Sigmoid colon (tissue), 7 donors: Measurements from ENCODE around the gene USP32. TPM values are rescaled to one million over a fixed set of nuclear protein-coding genes. Genes with fewer than 3 reads are reported as not detected.
"Not testable (repeated sequence)": the region's sequence is repeated elsewhere in the genome, so short reads cannot be mapped to it uniquely, and the experiment has no call there.

Source experiments
- DNase-seq: peaks from one replicate; pipeline ENCODE4 v3.0.0-alpha.2; 2019
- H3K27ac ChIP-seq, 4 donors: fragments of 200-600 bp; sonication (generic); one replicate each; pipeline ENCODE4 v1.5.1; 2016 to 2019; ENCODE audit warnings: mild to moderate bottlenecking in 1 of 4
- H3K27me3 ChIP-seq, 3 donors: fragments of 200-600 bp; sonication (generic); one replicate each; pipeline ENCODE4 v1.5.1; 2019; ENCODE audit warnings: mild to moderate bottlenecking in 1 of 3
- H3K36me3 ChIP-seq, 4 donors: fragments of 200-600 bp; sonication (generic); one replicate each; pipeline ENCODE4 v1.5.1; 2016 to 2019
- H3K4me1 ChIP-seq, 4 donors: fragments of 200-600 bp; sonication (generic); one replicate each; pipeline ENCODE4 v1.5.1; 2017 to 2019
- H3K4me3 ChIP-seq, 4 donors: fragments of 200-600 bp; sonication (generic); one replicate each; pipeline ENCODE4 v1.5.1; 2017 to 2019; ENCODE audit warnings: mild to moderate bottlenecking in 2 of 4, moderate library complexity in 1 of 4
- H3K9me3 ChIP-seq, 4 donors: fragments of 200-600 bp in 3 of 4; sonication (generic) in 3 of 4; one replicate each; pipeline versions ENCODE4 v1.5.1 to v1.6.1; 2013 to 2019
- CTCF ChIP-seq, 4 experiments: fragments of 450-650 bp in 3 of 4; fragments of 200-600 bp in 1 of 4; IDR thresholded peaks; one replicate each; pipeline ENCODE4 v1.5.1; 2016 to 2019; ENCODE audit warnings: antibody characterized with exemption in 4 of 4, mild to moderate bottlenecking in 3 of 4, moderate library complexity in 2 of 4
- EP300 ChIP-seq, 4 donors: sonication (generic); formaldehyde crosslinking; IDR thresholded peaks; one replicate each; pipeline ENCODE4 v1.6.1; 2017; ENCODE audit warnings: antibody characterized with exemption in 4 of 4
- POLR2A ChIP-seq, 2 donors: fragments of 450-650 bp; IDR thresholded peaks; one replicate each; pipeline ENCODE4 v1.6.1; 2016; ENCODE audit warnings: antibody characterized with exemption in 2 of 2, mild to moderate bottlenecking in 2 of 2, moderate library complexity in 2 of 2
- POLR2AphosphoS5 ChIP-seq, 4 donors: sonication (generic); formaldehyde crosslinking; IDR thresholded peaks; one replicate each; pipeline ENCODE4 v1.6.1; 2017; ENCODE audit warnings: antibody characterized with exemption in 4 of 4
- WGBS, 2 donors: extraction: QIAGEN DNeasy Blood & Tissue Kit; methylation state at CpG; one replicate each; pipeline ENCODE4 v1.1.7; 2013; 5-methylcytosine and 5-hydroxymethylcytosine counted together
- intact Hi-C: fragments of 100-400 bp; cut with DNase I; formaldehyde crosslinking; loops from one replicate; pipeline ENCODE4 v1.15.1; 2023
- polyA plus RNA-seq, 3 donors: library from polyadenylated mRNA; stranded (reverse); fragments of 200-250 nt; gene quantifications; one replicate each; pipeline ENCODE4 v1.2.3, GENCODE V29; 2013
- total RNA-seq, 4 donors: library from RNA; depleted of rRNA; stranded (reverse); fragments of >200 nt; gene quantifications; one replicate each; pipeline ENCODE4 v1.1.0, GENCODE V29; 2016
- donor health status: healthy with polysubstance abuse.
- donor health status: Bipolar disorder and iron deficiency.
- donor health status: healthy.

The USP32 gene
- total and polyA plus RNA-seq, 7 donors: 10.6 to 50.9 (median 39.6) TPM

- H3K4me1 ChIP-seq: peaks cover 0 to 72% (median 57%) of the 10 kb centered on the region in 4 donors
- H3K4me3 ChIP-seq: no peak overlapping the region
- H3K27ac ChIP-seq: no peak overlapping the region
- no peaks in the 10 kb centered on the region for H3K27me3 ChIP-seq
- 72 to 78% methylated on average over 4 of the region's 4 CpGs for WGBS, 2 donors
- no peaks in the 10 kb centered on the region for H3K9me3 ChIP-seq
- DNase-seq: no peak
- intact Hi-C loops: no loop called here
- TF ChIP-seq POLR2A (IDR thresholded peaks at IDR 0.05) (no peak), EP300 (IDR thresholded peaks at IDR 0.05) (no peak), POLR2AphosphoS5 (IDR thresholded peaks at IDR 0.05) (no peak), CTCF (IDR thresholded peaks at IDR 0.05) (no peak)
- H3K36me3 ChIP-seq: no peaks in the 10 kb centered on the region
These were observed 5.5 kb downstream of the USP32 start for GRCh38 chr17:60386147-60387058.

- H3K27me3 ChIP-seq, intact Hi-C loops, H3K9me3 ChIP-seq, H3K27ac ChIP-seq, H3K36me3 ChIP-seq, H3K4me3 ChIP-seq, DNase-seq: not testable (repeated sequence)
- peaks cover 0 to 62% (median 47%) of the 10 kb centered on the region in 4 donors for H3K4me1 ChIP-seq
- WGBS, 2 donors: 94 to 95% methylated on average over 7 of the region's 7 CpGs
These were observed 7.0 kb downstream of the USP32 start for GRCh38 chr17:60384921-60385320.

GRCh38 chr17:60383379-60383778, 8.6 kb downstream of the USP32 start:
- no peaks in the 10 kb centered on the region for H3K36me3 ChIP-seq
- H3K4me1 ChIP-seq: peaks cover 0 to 58% (median 34%) of the 10 kb centered on the region in 4 donors
- no peak for DNase-seq
- intact Hi-C loops: no loop called here
- TF ChIP-seq CTCF (IDR thresholded peaks at IDR 0.05) (no peak), EP300 (IDR thresholded peaks at IDR 0.05) (no peak), POLR2AphosphoS5 (IDR thresholded peaks at IDR 0.05) (no peak), POLR2A (IDR thresholded peaks at IDR 0.05) (no peak)
- H3K27me3 ChIP-seq: no peaks in the 10 kb centered on the region
- H3K27ac ChIP-seq: no peak overlapping the region
- no peaks in the 10 kb centered on the region for H3K9me3 ChIP-seq
- no peak overlapping the region for H3K4me3 ChIP-seq
- WGBS, 2 donors: 35 to 78% methylated on average over 3 of the region's 3 CpGs

- Histone ChIP-seq H3K27me3 (no peaks in the 10 kb centered on the region), H3K4me3 (no peak overlapping the region), H3K4me1 (peaks cover 0 to 44% (median 24%) of the 10 kb centered on the region in 4 donors), H3K36me3 (no peaks in the 10 kb centered on the region), H3K27ac (no peak overlapping the region), H3K9me3 (no peaks in the 10 kb centered on the region)
- DNase-seq: no peak
- intact Hi-C loops: no loop called here
- WGBS, 2 donors: 84 to 95% methylated on average over 4 of the region's 4 CpGs
- TF ChIP-seq CTCF (IDR thresholded peaks at IDR 0.05) (no peak), EP300 (IDR thresholded peaks at IDR 0.05) (no peak), POLR2AphosphoS5 (IDR thresholded peaks at IDR 0.05) (no peak), POLR2A (IDR thresholded peaks at IDR 0.05) (no peak)
These were observed 10.0 kb downstream of the USP32 start for GRCh38 chr17:60381958-60382357.

GRCh38 chr17:60379461-60379860, 12.5 kb downstream of the USP32 start:
- H3K36me3 ChIP-seq, H3K9me3 ChIP-seq, DNase-seq, H3K4me3 ChIP-seq, H3K27me3 ChIP-seq, H3K27ac ChIP-seq, intact Hi-C loops: not testable (repeated sequence)
- WGBS, 2 donors: 44 to 73% methylated on average over 2 to 3 of the region's 3 CpGs
- peaks cover 0 to 23% (median 4%) of the 10 kb centered on the region in 4 donors for H3K4me1 ChIP-seq

- DNase-seq, intact Hi-C loops, H3K27ac ChIP-seq, H3K9me3 ChIP-seq, H3K4me3 ChIP-seq, H3K36me3 ChIP-seq, H3K27me3 ChIP-seq: not testable (repeated sequence)
- whole genome bisulfite sequencing, 2 donors: 88 to 95% methylated on average over 1 of the region's 1 CpG
- peaks cover 0 to 11% (median 3%) of the 10 kb centered on the region in 4 donors for H3K4me1 ChIP-seq
These were observed 13.7 kb downstream of the USP32 start for GRCh38 chr17:60378187-60378586.
